ENCODE measurements around the gene GGTLC3.
"Not testable (repeated sequence)": the region's sequence is repeated elsewhere in the genome, so short reads cannot be mapped to it uniquely, and the experiment has no call there.

Gene GGTLC3

DNA sequence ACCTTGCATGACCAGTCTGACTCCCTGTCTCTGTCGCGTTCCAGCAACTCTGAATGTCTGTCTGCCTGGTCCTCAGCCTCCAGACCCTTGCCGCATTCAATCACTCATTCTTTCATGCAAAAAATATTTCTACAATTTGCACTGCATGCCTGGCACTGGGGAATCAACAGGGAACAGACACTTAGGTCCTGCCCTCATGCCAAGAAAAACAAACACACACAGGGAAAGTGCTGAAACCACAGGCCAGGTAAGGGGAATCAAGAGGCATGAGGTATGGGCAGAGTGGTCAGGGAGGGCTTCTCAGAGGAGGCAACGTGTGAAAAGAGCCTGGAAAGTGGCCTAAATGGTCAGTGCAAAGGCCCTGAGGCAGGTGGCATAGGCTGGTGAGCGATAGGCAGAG is at the start of gene GGTLC3:
Gene GGTLC3 (minus strand): TSS at position 101 of the 400 bp plus-strand sequence. CDS start 264 bp downstream, outside the sequence.
- DNase-seq (ENCODE audit: low read depth): not testable (repeated sequence)

DNA sequence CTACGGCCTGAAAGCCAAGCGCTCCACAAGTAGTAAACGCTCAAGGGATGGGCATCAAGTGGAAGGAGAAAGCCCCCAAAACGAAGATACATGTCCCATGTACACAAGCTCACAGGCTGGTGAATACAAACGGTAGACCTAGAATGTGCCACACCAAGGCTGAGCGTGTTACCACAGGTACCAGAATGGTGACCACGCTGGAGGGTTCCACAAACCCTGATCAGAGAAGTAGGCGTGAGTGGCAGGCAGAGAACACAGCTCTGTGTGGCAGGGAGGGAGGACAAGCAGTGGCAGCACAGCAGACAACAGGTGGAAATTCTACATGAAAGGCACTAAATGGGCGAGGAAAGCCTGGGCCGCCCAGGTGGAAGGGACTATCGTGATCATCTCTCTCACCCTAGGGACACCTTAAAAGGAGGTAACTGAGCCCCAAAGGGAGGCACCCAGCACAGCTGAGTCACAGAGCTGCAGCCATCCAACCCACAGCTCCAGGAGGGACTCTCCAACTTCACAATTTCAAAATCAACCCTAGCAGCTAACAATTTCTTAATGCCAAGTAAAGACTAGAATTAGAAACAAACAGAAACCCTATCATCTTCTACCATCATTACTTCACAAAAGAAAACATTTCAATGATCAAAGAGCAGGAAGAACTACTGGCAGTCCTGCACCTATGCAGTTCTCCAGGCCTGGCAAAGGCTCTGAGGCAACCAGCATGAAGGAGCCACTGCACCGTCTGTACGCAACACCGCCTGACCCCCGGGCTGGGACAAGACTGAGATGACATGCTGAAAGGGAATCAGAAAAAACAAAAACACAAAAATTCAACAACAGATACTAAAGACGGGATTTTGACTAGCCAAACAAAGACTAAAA is 42.4 kb upstream of the GGTLC3 start:
- not testable (repeated sequence) for H3K4me3 ChIP-seq (ENCODE audit: low read depth, low read length); DNase-seq (ENCODE audit: low read depth)

More for the DNA sequence above, at the start of gene GGTLC3:
- not testable (repeated sequence) for H3K4me3 ChIP-seq (ENCODE audit: low read depth, low read length)

DNA sequence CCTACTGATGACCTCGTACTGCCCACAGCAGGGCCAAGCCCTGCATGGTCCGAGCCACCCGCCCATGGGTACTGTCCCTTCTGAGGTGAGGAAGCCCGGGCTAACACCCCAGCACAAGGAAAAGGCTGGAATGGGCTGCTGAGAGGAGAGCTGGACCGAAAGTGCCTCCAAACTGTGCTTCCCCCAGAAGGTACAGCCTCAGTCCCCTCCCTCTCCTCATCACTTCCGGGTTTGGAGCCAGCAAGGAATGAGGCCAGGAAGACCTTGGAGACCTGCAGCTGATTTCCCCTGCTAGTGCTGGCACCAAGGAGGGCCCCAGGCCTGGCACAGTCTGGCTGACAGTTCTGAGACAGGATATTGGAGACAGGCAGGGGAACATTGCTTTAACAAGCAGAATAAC is 41.0 kb upstream of the GGTLC3 start:
- DNase-seq (ENCODE audit: low read depth); H3K4me3 ChIP-seq (ENCODE audit: low read depth, low read length): not testable (repeated sequence)

DNA sequence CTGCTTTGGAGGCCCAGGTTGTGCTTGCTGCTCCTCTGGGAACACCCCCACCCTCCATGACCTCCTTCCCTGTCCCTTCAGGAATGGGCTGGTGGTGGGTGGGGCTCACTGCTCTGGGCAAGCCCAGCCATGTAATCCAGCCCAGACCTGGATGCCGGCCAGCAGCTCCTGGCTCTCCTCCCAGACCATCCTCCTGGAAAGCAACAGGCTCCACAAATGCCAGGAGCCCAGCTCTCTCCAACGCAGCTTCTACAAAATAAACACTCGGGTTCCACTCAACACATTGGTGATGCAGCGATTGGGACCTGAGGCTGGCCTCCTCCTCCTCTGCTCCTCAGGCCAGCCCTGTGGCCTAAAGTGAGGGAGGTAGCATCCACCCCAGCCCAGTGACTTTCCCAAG is 40.6 kb upstream of the GGTLC3 start:
- not testable (repeated sequence) for DNase-seq (ENCODE audit: low read depth); H3K4me3 ChIP-seq (ENCODE audit: low read depth, low read length)

DNA sequence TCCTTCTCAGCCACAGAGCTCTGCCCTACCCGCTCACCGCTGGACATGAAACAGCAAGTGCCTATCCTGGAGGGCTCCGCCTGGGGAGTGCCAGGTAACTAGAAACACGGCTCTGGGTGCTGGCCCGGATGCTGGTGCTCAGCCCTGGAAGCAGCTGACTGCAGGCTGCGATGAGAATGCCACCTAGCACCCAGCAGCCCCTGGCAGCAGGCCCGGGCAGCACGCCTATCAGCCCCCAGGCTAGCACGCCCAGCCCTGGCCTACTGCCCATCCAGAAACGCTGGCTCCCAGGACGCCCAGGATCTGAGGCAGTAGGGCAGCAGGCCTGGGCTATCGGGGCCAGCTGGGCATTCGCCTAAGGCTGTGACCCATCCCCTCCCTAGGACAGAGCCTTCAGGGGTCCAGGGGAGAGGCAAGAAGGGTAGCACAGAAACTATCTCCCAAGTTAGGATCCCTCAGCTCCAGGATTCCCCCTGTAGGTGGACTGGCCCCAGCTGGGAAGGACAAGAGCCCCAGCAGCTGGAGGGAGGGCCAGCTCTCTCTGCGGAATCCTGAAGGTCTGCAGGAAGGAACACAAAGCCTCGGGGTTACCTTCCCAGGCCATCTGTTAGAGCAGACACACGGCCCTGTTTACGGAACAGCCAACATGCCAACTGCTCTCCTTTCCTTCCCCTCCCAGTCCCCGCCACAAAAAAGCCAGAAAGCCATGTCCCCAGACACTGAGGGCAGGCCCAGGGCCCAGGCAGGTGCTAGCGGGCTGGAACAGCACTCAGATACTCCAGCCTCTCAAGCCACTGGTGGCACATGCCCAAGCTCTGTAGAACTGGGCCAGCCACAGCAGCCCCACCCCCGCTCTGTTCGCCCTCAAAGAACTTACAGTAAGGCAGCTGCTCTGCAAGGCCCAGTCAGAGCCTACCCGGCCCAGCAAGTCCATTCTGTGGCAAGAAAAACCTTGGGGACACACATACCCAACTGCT is 36.6 kb upstream of the GGTLC3 start:
- H3K4me3 ChIP-seq (ENCODE audit: low read depth, low read length); DNase-seq (ENCODE audit: low read depth): not testable (repeated sequence)

DNA sequence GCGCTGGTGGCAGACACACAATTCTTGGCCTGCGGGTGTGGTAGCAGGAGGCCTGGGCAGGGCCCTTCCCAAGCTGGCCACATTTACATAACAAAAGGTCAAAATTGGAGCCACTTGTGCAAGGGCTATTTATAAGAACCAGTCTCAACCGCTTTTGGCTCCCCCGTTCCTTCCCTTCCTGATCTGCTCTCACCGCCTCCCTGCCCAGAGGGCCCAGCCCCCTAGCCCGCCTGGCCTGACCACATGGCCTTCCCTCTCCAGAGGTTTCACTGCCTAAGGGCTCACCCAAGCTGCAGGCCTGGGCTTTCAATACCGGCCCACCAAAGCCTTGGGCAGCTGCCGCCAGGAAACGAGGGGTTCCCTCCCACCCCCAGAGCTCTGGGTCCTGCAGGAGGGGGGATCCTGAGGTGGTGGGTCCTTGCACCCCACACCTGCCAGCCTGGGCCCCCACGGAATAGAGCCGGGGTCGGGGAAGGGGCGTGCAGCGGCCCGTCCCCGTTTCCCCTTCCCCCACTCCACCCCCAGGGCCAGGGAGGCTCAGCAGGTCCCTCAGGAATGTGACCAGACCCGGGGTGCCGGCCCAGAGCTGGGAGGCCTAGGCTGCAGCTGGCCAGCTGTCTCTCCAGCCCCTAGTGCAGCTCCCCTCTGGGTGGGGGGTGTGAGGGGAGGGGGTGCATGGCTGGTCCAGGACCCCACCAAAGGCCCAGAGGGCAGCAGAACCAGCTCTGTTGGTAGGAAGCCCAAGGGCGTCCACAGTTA is 35.1 kb upstream of the GGTLC3 start:
- not testable (repeated sequence) for DNase-seq (ENCODE audit: low read depth); H3K4me3 ChIP-seq (ENCODE audit: low read depth, low read length)

DNA sequence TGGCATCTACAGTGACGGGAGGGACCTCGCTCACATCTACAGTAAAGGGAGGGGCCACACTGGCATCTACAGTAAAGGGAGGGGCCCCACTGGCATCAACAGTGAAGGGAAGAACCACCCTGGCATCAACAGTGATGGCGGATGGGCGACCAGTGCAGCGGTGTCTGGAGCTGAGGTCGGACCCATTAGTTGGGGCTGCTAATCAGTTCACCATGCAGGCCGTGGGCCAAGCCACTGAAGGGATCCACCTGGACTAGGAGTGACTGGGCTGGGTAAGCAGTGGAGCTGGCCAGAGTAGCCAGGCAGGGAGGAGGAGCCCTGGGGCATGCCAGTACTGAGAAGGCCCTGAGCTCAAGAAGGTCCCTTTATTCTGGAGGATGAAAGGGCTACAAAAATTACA is 33.1 kb upstream of the GGTLC3 start:
- not testable (repeated sequence) for DNase-seq (ENCODE audit: low read depth); H3K4me3 ChIP-seq (ENCODE audit: low read depth, low read length)

DNA sequence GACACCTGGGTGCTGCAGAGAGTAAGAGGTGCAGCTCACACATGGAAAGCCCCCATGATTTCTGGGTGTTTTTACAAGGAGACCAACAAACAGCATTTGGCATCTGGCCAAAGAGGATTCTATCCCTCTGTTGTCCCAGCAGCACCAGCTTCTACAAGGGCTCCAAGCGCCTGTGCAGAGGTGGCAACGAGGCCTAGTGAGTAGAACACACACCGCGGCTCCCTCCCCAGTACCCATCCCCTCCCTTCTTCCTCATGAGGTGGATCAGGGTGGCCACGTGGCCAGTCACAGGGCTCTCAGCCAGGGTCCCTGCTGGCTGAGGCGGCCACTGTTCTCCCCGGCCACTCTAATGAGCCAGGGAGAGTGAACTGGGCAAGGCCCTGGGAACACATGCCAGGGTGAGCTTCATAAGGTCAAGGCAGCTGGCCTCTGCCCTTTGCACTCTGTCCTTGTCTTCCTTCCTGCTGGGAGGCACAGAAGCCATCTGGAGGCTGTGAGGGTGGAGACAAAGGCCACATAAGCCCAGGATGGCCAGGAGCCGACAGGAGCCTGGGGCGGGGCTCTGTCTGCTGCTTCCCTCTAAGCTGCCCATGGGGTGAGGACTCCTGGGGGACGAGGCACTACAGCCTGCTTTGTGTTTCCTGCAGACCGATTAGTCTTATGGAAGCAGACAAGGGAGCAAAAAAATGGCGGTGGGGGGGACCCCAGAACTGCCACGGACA is 31.7 kb upstream of the GGTLC3 start:
- not testable (repeated sequence) for H3K4me3 ChIP-seq (ENCODE audit: low read depth, low read length); DNase-seq (ENCODE audit: low read depth)

DNA sequence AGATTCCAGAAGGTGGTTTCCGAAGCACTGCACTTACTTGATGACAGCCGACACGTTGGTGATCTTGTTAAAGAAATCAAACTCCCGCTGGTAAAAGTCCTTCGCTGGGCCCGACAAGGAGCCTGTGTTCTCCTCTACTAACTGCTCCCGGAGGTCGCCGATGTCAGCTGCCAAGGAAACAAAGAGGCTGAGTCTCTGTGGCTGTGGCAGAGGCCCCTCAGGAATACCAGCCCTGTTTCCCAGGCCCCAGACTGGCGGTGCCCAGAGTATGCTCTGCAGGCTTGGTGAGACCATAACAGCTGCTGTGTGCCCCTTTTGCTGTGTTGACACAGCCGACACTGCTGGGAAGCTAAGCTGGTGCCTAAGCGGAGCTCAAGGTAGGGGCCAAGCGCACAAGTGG is 26.7 kb upstream of the GGTLC3 start:
- not testable (repeated sequence) for H3K4me3 ChIP-seq (ENCODE audit: low read depth, low read length); DNase-seq (ENCODE audit: low read depth)

DNA sequence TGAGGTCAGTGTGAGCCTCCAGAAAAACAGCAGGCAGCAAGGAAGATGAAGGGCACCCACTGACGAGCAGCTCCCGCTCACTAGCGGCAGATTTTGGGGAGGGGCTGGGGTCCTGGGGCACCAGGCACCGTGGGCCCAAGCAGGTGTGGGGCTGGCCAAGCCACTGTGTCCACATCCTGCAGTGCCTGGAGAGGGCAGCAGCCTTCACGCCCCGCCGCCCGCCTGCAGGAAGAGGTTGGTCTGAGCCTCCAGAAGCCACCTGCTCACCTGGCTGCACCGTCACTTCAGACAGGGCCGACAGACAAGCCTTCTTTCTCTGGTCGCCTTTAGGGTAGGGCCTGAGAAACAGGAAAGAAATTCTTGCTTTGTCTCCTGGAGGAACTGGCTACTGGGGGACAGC is 25.4 kb upstream of the GGTLC3 start:
- DNase-seq (ENCODE audit: low read depth); H3K4me3 ChIP-seq (ENCODE audit: low read depth, low read length): not testable (repeated sequence)

DNA sequence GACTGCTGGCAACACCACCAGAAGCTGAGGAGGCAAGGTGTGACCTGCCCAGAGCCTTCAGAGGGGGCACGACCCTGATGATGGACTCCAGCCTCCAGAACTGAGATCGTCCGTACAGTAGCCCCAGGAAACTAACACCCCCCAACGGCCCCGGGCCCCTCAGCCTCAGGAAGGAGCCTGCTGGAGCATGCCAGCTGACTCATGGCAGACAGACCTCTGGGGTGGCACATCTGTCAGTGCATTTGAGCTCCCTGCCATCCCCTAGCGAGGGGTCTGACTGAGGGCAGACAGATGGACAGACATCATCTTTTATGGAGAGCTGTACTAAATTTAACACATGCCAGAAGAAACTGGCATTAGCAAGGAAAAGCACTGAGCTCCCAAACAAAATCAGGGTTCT is 22.0 kb upstream of the GGTLC3 start:
- DNase-seq (ENCODE audit: low read depth); H3K4me3 ChIP-seq (ENCODE audit: low read depth, low read length): not testable (repeated sequence)

DNA sequence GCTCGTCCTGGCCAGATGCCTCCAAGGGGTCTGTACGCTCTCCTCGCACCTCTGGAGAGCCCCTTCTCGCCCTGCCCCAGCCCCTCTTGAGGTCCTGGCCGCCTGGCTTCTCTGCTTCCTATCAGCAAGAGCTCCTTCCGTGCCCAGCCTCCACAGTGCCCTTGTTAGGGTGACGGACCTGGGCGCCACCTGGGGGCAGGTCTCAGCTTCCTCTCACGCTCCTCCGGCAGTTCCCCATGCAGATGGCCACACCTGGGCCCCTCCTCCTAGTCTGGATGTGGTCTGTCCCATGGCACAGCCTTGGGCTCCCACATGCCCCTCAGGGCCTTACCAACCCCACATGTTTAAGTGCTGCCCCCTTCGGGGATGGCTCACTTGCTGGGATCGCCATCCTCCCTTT is 16.4 kb upstream of the GGTLC3 start:
- H3K4me3 ChIP-seq (ENCODE audit: low read depth, low read length); DNase-seq (ENCODE audit: low read depth): not testable (repeated sequence)

DNA sequence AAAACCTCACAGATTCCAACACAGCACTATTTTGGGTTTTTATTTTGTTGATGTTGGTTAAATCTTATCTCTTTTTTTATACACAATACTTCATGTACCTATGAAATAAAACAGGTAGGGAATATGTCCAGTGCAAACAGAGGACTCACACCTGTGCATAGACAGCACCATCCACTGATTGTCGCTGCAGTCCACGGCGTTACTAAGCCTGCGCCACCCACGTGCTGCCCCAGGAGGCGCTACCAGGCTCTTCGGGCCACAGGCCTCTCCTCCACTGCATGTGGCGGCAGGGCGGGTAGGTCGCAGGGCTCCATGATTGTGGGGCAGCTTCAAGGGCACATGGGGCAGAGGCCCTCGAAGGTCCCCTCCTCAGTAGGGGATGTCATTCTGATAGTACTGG is 15.7 kb upstream of the GGTLC3 start:
- not testable (repeated sequence) for DNase-seq (ENCODE audit: low read depth); H3K4me3 ChIP-seq (ENCODE audit: low read depth, low read length)

DNA sequence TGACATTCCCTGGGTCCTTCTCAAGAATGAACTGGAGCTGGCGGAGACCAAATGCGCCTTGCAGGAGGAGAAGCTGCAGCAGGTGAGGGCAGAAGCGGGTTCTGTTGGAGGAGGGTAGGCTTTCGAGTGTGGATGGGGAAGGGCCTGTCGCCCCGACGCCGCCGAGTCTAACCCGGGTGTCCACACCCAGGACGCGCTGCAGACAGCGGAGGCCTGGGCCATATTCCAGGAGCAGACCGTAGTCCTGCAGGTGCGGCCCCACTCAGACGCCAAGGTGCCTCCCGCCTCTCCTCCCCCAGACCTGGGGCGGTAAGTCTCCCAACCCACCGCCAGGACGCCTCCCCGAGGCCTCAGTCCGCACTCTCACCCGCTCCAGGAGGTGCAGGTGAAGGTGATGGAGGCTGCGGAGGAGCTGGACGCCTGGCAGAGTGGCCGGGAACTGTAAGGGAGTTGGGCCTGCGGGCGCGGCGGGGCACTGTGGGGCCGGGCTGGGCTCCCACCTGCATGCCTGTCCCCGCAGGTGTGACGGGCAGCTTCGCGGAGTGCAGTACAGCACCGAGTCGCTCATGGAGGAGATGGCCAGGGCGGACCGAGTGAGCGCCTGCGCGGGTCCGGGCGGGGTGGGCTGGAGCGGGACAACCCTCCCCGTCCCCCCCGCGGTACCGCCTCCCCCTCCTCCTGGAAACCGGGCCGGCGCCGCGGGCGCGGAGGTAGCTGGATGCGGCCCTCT is 11.6 kb upstream of the GGTLC3 start:
- not testable (repeated sequence) for H3K4me3 ChIP-seq (ENCODE audit: low read depth, low read length); DNase-seq (ENCODE audit: low read depth)

DNA sequence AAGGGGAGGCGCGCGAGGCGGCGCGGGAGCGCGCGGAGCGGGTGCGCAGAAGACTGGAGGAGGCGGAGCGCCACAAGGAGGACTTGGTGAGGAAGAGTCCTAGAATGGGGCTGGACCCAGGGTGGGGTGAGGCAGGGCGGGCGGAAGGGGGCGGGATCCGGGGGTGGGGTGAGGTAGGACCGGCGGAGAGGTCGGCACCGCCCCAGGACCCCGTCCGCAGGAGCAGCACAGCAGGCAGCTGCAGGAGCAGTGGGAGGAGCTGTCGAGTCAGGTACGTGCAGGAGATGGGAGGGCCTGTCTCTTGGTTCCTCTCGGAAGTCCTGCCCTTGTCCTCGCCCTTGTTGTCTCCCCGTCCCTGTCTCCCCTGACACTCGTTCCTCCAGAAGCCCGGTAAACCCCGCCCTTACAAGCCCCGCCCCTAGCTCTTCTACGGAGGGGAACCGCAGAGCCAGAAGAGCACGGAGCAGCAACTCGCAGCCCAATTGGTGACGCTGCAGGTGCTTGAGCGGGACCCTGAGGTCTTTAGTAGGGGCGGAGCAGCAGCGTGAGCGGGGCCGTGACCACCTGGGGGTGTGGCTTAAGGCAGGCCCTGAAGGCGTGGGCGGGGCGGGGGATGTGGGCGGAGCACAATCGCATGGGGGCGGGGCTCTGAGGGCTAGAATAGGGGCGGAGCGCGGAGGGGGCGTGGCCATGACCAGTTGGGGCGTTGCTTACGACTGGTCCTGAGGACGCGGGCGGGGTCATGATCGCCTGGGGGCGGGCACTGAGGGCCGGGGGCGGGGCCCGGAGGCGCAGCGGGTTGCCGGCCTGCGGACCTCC is 10.8 kb upstream of the GGTLC3 start:
- H3K4me3 ChIP-seq (ENCODE audit: low read depth, low read length): not testable (repeated sequence)

DNA sequence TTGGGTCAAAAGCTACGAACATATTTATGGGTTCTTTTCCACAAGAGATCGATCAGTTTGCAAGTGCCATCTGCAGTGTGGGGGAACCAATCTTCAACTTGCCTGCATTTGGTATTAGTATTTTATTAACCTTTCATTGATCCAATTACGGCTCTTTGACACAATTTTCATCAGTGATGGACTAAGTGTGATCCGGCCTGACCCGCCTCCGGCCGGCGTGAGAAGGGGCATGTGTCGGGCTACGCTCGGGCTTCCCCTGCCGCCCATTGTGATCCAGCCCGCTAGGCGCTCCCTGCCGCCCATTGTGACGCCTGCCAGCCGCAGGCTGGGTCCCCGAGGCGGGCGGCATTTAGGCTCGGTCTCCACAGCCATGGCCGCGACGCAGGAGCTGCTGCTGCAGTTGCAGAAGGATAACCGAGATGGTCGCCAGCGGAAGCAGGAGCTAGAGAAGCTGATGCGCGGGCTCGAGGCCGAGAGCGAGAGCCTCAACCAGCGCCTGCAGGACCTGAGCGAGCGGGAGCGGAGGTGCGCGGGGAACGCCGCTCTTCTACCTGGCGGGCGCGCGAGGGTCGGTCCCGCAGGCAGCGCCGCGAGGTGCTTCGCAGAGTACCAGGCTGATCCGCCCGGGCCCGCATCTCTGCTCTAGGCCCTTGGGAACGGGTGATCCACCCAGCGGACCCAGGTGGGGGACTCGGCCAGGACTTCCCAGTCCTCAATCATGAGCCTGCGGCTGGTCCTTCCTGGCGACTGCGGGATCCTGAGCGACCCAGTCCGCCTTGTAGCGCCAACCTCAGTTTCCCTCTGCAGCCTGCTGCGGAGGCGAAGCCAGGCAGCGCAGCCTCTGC is 10.0 kb upstream of the GGTLC3 start, which contains the start of gene TMEM191B:
Gene TMEM191B (plus strand): TSS at position 51 of the 845 bp plus-strand sequence. CDS start 179 bp downstream, at position 230.
- H3K4me3 ChIP-seq (ENCODE audit: low read depth, low read length); DNase-seq (ENCODE audit: low read depth): not testable (repeated sequence)

More for the DNA sequence above, 10.8 kb upstream of the GGTLC3 start:
- DNase-seq (ENCODE audit: low read depth): peak; percentile 7

All from GM12864 (cell line).